HL-60 (cell line): Measurements from ENCODE around the gene SLC19A3.

Experiments
- CTCF ChIP-seq: IDR thresholded peaks from one replicate; pipeline ENCODE4 v1.5.1; 2011; ENCODE audit warnings: low read length, control low read depth, inconsistent platforms; ENCODE audit not compliant: insufficient read depth
- POLR2AphosphoS5 ChIP-seq: IDR thresholded peaks from 2 replicates; pipeline ENCODE4 v1.6.1; 2012; ENCODE audit warnings: low read depth
- SPI1 ChIP-seq: IDR thresholded peaks from 2 replicates; pipeline ENCODE4 v1.6.1; 2012; ENCODE audit warnings: low read depth, mild to moderate bottlenecking, borderline replicate concordance

DNA sequence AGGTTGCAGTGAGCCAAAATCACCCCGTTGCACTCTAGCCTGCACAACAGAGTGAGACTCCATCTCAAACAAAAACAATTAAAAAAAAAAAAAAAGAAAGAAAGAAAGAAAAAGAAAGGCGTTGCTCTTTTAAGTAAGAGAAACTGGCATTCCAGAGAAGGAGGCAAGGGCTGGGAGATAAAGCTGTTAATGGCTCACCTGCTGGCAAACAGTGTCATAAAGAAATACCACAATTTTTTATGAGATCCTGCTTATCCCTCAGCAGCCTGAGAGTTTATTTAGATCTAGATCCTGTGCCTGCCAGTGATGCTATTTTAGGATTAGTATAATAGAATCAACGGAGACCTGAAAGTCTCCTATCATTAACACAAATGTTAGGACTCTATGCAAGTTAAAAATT lies 16.3 kb downstream of the SLC19A3 start:
- TF ChIP-seq CTCF (no peak), SPI1 (no peak), POLR2AphosphoS5 (no peak)
